Measurements from ENCODE around the gene ALDH16A1. TPM values are rescaled to one million over a fixed set of nuclear protein-coding genes. Genes with fewer than 3 reads are reported as not detected.
"Not testable (repeated sequence)": the region's sequence is repeated elsewhere in the genome, so short reads cannot be mapped to it uniquely, and the experiment has no call there.

ALDH16A1 gene
- total and polyA plus RNA-seq, 4 experiments from 2014 or later = 28.4 to 40.1 (median 32.1) TPM

DNA sequence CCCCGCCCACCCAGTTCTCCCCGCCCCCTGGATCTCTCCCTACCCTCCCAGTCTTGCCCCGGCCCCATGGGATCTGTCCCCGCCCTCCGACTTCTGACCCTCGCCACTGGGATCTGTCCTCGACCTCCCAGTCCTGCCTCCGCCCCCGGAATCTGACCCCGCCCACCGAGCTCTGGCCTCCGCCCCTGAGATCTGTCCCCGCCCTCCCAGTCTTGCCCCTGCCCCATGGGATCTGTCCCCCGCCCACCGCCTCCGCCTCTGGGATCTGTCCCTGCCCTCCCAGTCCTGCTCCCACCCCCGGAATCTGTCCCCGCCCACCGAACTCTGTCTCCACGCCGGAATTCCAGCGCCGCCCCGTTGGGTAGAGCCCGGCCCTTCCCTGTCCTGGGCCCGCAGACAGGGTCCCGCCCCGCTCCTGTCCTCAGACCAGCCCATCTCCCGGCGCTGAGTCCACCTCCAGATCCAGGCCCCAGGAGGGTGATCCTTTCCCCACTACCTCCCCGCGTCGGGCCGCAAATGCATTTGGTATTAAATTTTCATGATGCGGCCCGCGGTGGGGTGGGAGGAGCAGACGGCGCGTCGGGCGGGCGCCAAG is 10.2 kb upstream of the ALDH16A1 start:
- Mint-ChIP-seq H3K4me1 (peaks cover 20 to 51% (median 29%) of the 10 kb centered on the region in 4 donors), H3K27me3 (peaks cover 38 to 48% of the 10 kb centered on the region in 2 donors), H3K4me3 (peak overlapping the region; percentile 78 to 93 (median 82)), H3K9me3 (peaks cover 0 to 4% (median 0%) of the 10 kb centered on the region in 8 donors), H3K36me3 (peaks cover 5 to 23% of the 10 kb centered on the region in 2 donors), H3K27ac (peak overlapping the region in 4 of 7 donors; percentile 30 to 94 (median 76))
- intact Hi-C loops (cut with micrococcal nuclease) = loop anchor here (1.0 to 2.0 kb wide), 9 partner anchors 8 to 234 kb away; partner anchors contain the start of genes CD37, DKKL1, FLT3LG and PIH1D1
- peaks cover 31% of the 10 kb centered on the region for H3K4me1 ChIP-seq (ENCODE audit: insufficient read depth, low read length)
- H3K27me3 ChIP-seq (ENCODE audit: insufficient read depth, low read length) = peaks cover 43% of the 10 kb centered on the region
- ChIA-PET POLR2A (ENCODE audit: partially characterized antibody) (interaction anchor here (0.6 to 2.9 kb wide), 10 partner anchors 9 to 53 kb away, joined by 3 to 15 read pairs (median 6); partner anchors contain the start of genes PIH1D1, RPL13A and RPS11), CTCF (ENCODE audit: partially characterized antibody) (interaction anchor here (1.0 to 15.5 kb wide), 5 partner anchors 28 to 51 kb away, joined by 3 to 227 read pairs (median 12); partner anchors contain the start of gene FLT3LG)
- peaks cover 12% of the 10 kb centered on the region for H3K36me3 ChIP-seq (ENCODE audit: insufficient read depth, low read length)
- peak in 1 of 5 donors; percentile 63 for DNase-seq
- peak overlapping the region in 1 of 2 donors; percentile 72 for H3K4me3 ChIP-seq (ENCODE audit: low read length in 2 of 2)
- no peaks in the 10 kb centered on the region for H3K9me3 ChIP-seq (ENCODE audit: control insufficient read depth in 1 of 2, low read length in 2 of 2)
- H3K27ac ChIP-seq (ENCODE audit: low read depth, low read length) = no peak overlapping the region

DNA sequence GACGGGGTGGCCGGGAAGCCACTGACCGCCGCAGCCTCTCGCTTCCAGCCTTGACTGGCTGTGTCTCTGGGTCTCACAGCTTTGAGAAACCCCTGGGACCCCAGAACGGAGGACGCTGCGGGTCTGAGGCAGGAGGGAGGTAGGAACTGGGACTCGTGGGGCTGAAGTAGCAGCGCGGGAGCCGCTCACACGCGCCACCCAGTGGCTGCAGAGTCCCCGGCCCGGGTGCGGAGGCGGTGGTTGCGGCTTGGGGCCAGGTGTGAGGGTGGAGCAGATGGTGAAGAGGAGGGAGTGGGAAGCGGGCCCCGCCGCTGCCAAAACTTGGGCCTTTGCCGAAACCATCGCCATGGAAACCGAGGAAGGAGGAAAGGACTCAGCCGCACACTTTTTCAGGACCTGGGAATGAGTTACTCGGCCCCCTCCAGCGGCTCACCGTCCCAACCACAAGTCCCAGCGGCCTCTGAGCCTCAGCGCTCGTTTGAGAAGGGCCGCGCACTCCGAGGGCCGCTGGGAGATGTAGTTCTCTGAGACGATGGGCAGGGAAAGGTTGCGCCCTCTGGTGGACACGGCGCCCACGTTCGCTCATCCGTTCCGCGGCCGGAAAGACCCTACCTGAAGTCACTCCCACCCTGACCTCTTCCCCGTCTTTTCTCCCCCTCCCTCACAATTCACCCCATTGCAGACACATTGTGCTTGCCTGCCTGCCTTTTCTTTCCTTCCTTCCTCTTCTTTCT is 9.5 kb upstream of the ALDH16A1 start:
- Histone ChIP-seq H3K27me3 (ENCODE audit: insufficient read depth, low read length) (peaks cover 36% of the 10 kb centered on the region), H3K9me3 (ENCODE audit: control insufficient read depth in 1 of 2, low read length in 2 of 2) (no peaks in the 10 kb centered on the region), H3K4me1 (ENCODE audit: insufficient read depth, low read length) (peaks cover 31% of the 10 kb centered on the region), H3K27ac (ENCODE audit: low read depth, low read length) (peak overlapping the region; percentile 25), H3K36me3 (ENCODE audit: insufficient read depth, low read length) (peaks cover 19% of the 10 kb centered on the region), H3K4me3 (ENCODE audit: low read length in 2 of 2) (peak overlapping the region in 1 of 2 donors; percentile 72)
- Mint-ChIP-seq H3K27me3 (peaks cover 31 to 41% of the 10 kb centered on the region in 2 donors), H3K36me3 (peaks cover 10 to 27% of the 10 kb centered on the region in 2 donors), H3K27ac (peak overlapping the region; percentile 88 to 96 (median 93)), H3K9me3 (peaks cover 0 to 4% (median 0%) of the 10 kb centered on the region in 8 donors), H3K4me3 (peak overlapping the region; percentile 78 to 93 (median 82)), H3K4me1 (peaks cover 18 to 56% (median 34%) of the 10 kb centered on the region in 4 donors)
- POLR2A ChIA-PET (ENCODE audit: partially characterized antibody) = interaction anchor here (0.6 to 3.2 kb wide), 12 partner anchors 8 to 53 kb away, joined by 3 to 22 read pairs (median 6); partner anchors contain the start of genes GFY, PIH1D1 and RPS11
- peak; percentile 93 to 95 (median 94) for DNase-seq
- CTCF ChIA-PET (ENCODE audit: partially characterized antibody) = interaction anchor here (1.0 to 15.5 kb wide), 11 partner anchors 10 to 126 kb away, joined by 3 to 227 read pairs (median 6); partner anchors contain the start of genes ALDH16A1 and FLT3LG
- intact Hi-C loops (cut with micrococcal nuclease) = loop anchor here (1.0 to 2.0 kb wide), 9 partner anchors 8 to 233 kb away; partner anchors contain the start of genes CD37, DKKL1, FLT3LG and PIH1D1

DNA sequence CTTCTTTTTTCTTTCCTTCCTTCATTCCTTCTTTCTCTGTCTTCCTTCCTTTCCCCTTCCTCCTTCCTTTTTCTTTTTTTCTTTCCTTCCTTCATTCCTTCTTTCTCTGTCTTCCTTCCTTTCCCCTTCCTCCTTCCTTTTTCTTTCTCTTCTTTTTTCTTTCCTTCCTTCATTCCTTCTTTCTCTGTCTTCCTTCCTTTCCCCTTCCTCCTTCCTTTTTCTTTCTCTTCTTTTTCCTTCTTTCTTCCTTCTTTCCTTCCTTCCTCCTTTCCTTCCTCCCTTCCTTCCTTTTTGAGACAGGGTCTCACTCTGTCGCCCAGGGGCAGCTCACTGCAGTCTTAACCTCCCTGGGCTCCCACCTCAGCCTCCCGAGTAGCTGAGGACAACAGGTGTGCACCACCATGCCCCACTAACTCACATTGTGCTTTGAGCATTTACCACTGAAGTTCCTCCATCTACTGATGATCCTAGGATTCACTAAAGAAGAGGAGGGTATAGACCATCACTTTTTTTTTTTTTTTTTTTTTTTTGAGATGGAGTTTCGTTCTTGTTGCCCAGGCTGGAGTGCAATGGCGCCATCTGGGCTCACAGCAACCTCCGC is 8.8 kb upstream of the ALDH16A1 start:
- ChIA-PET POLR2A (ENCODE audit: partially characterized antibody) (interaction anchor here (0.6 to 4.8 kb wide), 9 partner anchors 9 to 52 kb away, joined by 3 to 26 read pairs (median 4); partner anchors contain the start of genes ALDH16A1, FLT3LG, GFY and RPS11), CTCF (ENCODE audit: partially characterized antibody) (interaction anchor here (0.7 to 15.5 kb wide), 11 partner anchors 9 to 235 kb away, joined by 3 to 227 read pairs (median 5); partner anchors contain the start of genes ALDH16A1 and FLT3LG)
- Mint-ChIP-seq H3K36me3 (peaks cover 13 to 29% of the 10 kb centered on the region in 2 donors), H3K4me3 (peak overlapping the region; percentile 76 to 93 (median 82)), H3K27ac (peak overlapping the region in 5 of 7 donors; percentile 88 to 94 (median 93)), H3K4me1 (peaks cover 18 to 57% (median 37%) of the 10 kb centered on the region in 4 donors), H3K27me3 (peaks cover 26 to 34% of the 10 kb centered on the region in 2 donors)
- Histone ChIP-seq H3K4me3 (ENCODE audit: low read length in 2 of 2) (peak overlapping the region in 1 of 2 donors; percentile 72), H3K27me3 (ENCODE audit: insufficient read depth, low read length) (peaks cover 29% of the 10 kb centered on the region), H3K36me3 (ENCODE audit: insufficient read depth, low read length) (peaks cover 24% of the 10 kb centered on the region), H3K4me1 (ENCODE audit: insufficient read depth, low read length) (peaks cover 31% of the 10 kb centered on the region)
- H3K9me3 Mint-ChIP-seq; H3K27ac ChIP-seq (ENCODE audit: low read depth, low read length); H3K9me3 ChIP-seq (ENCODE audit: control insufficient read depth in 1 of 2, low read length in 2 of 2); intact Hi-C loops (cut with micrococcal nuclease); DNase-seq: not testable (repeated sequence)

- Mint-ChIP-seq H3K27ac (peak overlapping the region in 4 of 7 donors; percentile 30 to 55 (median 48)), H3K9me3 (peaks cover 0 to 7% (median 0%) of the 10 kb centered on the region in 8 donors), H3K4me3 (no peak overlapping the region), H3K36me3 (peaks cover 21 to 40% of the 10 kb centered on the region in 2 donors), H3K27me3 (peaks cover 10 to 17% of the 10 kb centered on the region in 2 donors), H3K4me1 (peaks cover 22 to 57% (median 42%) of the 10 kb centered on the region in 4 donors)
- Histone ChIP-seq H3K27me3 (ENCODE audit: insufficient read depth, low read length) (peaks cover 11% of the 10 kb centered on the region), H3K36me3 (ENCODE audit: insufficient read depth, low read length) (peaks cover 27% of the 10 kb centered on the region), H3K4me1 (ENCODE audit: insufficient read depth, low read length) (peaks cover 38% of the 10 kb centered on the region), H3K4me3 (ENCODE audit: low read length in 2 of 2) (no peak overlapping the region), H3K9me3 (ENCODE audit: control insufficient read depth in 1 of 2, low read length in 2 of 2) (no peaks in the 10 kb centered on the region), H3K27ac (ENCODE audit: low read depth, low read length) (no peak overlapping the region)
- intact Hi-C loops (cut with micrococcal nuclease) = no loop called here
- ChIA-PET CTCF (ENCODE audit: partially characterized antibody) (interaction anchor here (0.7 to 15.5 kb wide), 9 partner anchors 10 to 230 kb away, joined by 3 to 227 read pairs (median 5); partner anchors contain the start of gene FLT3LG), POLR2A (ENCODE audit: partially characterized antibody) (interaction anchor here (1.3 to 4.8 kb wide), 5 partner anchors 19 to 54 kb away, joined by 3 to 26 read pairs (median 7); partner anchors contain the start of gene FLT3LG)
- DNase-seq = no peak
Measured at GRCh38 chr19:49445997-49446396, 7.0 kb upstream of the ALDH16A1 start.

- peaks cover 33% of the 10 kb centered on the region for H3K4me1 ChIP-seq (ENCODE audit: insufficient read depth, low read length)
- Mint-ChIP-seq H3K27me3 (peaks cover 0 to 7% of the 10 kb centered on the region in 2 donors), H3K4me1 (peaks cover 20 to 55% (median 39%) of the 10 kb centered on the region in 4 donors), H3K36me3 (peaks cover 25 to 48% of the 10 kb centered on the region in 2 donors), H3K9me3 (peaks cover 0 to 7% (median 0%) of the 10 kb centered on the region in 8 donors), H3K4me3 (peak overlapping the region in 1 of 8 donors; percentile 35), H3K27ac (peak overlapping the region in 4 of 7 donors; percentile 42 to 81 (median 74))
- H3K27ac ChIP-seq (ENCODE audit: low read depth, low read length) = no peak overlapping the region
- DNase-seq = no peak
- intact Hi-C loops (cut with micrococcal nuclease) = no loop called here
- CTCF ChIA-PET (ENCODE audit: partially characterized antibody) = interaction anchor here (15.5 kb wide), 1 partner anchor 24 kb away, joined by 227 read pairs; the partner anchor contains the start of gene FLT3LG
- POLR2A ChIA-PET (ENCODE audit: partially characterized antibody) = interaction anchor here (0.9 to 4.8 kb wide), 7 partner anchors 10 to 121 kb away, joined by 3 to 26 read pairs (median 7); partner anchors contain the start of genes FLT3LG and RPL13A
- peaks cover 27% of the 10 kb centered on the region for H3K36me3 ChIP-seq (ENCODE audit: insufficient read depth, low read length)
- no peaks in the 10 kb centered on the region for H3K27me3 ChIP-seq (ENCODE audit: insufficient read depth, low read length)
- H3K4me3 ChIP-seq (ENCODE audit: low read length in 2 of 2) = no peak overlapping the region
- H3K9me3 ChIP-seq (ENCODE audit: control insufficient read depth in 1 of 2, low read length in 2 of 2) = no peaks in the 10 kb centered on the region
Measured at GRCh38 chr19:49447485-49448431, 5.3 kb upstream of the ALDH16A1 start.

Measured in CD4-positive, alpha-beta memory T cell (primary cell).